ENCODE results near the gene PIP4K2A.

Gene PIP4K2A

DNA sequence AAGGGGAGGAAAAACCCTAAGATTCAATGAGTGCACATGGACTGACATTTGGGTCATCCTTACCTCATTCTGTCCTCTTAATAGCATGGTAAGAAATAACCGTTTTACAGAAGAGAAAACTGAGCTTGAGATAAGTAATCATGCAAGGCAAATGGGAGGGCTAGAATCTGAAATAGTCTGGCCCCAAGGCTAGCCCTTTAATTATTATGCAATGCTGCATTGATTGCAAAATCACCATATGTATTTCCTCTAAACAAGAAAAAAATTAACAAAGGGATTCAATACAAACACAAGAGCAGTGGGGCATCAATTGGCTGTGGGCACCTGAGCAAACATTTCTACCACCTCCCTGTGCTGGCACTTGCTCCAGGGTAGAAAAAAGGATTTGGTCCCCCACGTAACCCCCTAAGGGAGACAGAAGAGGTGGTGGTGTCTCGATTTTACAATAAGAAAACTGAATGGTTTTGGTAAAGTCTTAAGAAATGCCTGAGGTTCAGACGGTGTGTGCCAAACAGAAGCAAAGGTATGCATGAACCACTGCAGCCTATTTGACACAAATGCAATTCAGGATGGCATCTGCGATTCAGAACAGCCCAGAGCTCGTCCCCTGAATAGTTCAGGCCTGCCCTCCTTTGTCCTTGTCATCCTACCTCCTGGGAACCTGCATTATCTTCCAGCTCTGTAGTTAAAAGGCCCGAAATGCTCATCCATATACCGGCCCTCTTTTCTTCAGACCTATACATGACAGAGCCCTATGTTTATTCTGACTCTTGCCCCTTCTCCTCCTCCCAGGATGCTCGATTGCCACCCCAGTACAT, 23.6 kb downstream of the PIP4K2A start:
- no peak for DNase-seq

GRCh38 chr10:22690158-22690557, 24.2 kb downstream of the PIP4K2A start:
- DNase-seq = no peak

- DNase-seq = no peak
These were observed 28.0 kb downstream of the PIP4K2A start for GRCh38 chr10:22686347-22686746.

GRCh38 chr10:22685926-22686325, 28.5 kb downstream of the PIP4K2A start:
- DNase-seq = no peak

- no peak for DNase-seq
These were observed 29.7 kb downstream of the PIP4K2A start for GRCh38 chr10:22684699-22685098.

- no peak for DNase-seq
These were observed 31.3 kb downstream of the PIP4K2A start for GRCh38 chr10:22683140-22683389.

DNA sequence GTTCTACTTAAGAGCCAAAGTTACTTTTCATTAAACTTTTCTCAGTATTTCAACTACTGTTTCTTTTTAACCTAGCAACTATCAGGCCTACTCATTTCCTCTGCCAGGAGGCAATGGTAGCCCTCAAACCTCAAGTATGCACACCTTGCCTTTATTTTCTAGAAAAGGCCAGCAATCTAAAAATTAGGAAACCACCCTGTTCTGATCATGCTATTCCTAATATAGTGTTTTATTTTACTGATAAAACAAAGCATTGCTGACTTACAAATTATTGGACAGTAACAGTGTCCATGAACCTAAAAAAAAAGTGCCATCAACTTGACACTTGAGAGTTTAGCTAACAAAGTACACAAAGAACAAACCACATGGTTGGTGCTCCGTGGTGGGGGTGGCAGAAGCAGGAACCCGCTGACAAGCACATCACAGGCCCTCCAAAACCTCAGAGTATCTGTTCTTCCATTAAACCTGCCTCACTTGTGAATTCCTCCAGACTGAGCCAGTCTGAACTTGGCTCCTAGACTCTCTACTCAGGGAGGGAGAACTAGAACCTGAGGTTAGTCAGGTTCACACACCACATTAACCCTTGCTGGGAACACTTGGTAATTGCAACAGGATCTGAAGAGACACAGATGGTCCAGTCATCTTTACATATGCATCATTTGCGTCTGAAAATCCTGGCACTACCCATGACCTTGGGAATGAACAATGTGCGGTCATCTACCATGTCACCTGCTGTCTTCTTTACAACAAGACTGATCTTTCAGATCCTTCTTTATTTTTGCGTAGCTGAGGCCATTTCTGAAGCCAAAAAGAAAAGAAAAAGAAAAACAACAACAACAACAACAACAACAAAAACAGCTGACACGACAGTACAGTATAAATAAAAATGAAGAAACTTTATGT, 31.9 kb downstream of the PIP4K2A start:
- no peak for DNase-seq

DNA sequence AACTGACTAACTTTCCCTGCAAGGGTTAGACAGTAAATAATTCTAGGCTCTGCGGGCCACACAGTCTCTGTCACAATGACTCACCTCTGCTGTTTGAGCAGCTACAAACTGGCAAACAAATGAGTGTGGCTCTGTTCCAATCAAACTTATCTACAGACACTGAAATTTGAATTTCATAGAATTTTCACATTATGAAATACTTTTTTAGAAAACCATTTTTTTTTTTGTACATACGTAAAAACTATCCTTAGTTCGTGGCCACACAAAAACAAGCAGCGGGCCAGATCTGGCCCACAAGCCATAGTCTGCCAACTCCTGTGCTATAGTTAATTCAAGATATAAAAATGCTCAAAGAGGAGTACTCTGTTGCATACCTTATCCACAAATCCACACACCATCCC, 32.6 kb downstream of the PIP4K2A start:
- no peak for DNase-seq

DNA sequence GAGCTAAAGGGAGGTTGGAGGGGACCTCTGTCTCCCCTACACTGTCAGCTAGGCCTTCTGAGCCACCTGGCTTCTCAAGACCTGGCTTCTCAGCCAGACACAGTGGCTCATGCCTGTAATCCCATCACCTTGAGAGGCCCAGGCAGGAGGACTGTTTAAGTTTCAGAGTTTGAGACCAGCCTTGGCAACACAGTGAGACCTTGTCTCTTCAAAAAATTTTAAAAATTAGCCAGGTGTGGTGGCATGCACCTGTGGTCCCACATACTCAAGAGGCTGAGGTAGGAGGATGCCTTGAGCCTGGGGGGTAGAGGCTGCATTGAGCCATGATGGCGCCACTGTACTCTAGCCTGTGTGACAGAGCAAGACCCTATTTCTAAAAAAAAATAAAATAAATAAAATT, 33.1 kb downstream of the PIP4K2A start:
- DNase-seq = no peak

DNA sequence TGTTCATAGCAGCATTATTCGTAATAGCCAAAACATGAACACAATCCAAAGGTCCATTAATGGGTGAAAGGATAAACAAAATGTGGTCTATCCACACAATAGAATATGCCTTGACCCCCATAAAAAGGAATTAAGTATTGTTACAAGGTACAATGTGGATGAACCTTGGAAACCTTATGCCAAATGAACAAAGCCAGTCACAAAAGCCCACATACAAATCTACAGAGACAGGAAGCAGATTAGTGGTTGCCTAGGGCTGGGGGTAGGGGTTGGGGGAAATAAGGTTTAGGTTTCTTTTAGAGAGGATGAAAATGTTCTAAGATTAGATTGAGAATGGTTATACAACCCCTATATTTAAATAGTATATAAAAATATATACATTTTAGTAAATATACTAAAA, 34.8 kb downstream of the PIP4K2A start:
- no peak for DNase-seq

GRCh38 chr10:22677333-22677732, 37.0 kb downstream of the PIP4K2A start:
- no peak for DNase-seq

GRCh38 chr10:22676435-22676834, 37.9 kb downstream of the PIP4K2A start:
- DNase-seq = no peak

DNA sequence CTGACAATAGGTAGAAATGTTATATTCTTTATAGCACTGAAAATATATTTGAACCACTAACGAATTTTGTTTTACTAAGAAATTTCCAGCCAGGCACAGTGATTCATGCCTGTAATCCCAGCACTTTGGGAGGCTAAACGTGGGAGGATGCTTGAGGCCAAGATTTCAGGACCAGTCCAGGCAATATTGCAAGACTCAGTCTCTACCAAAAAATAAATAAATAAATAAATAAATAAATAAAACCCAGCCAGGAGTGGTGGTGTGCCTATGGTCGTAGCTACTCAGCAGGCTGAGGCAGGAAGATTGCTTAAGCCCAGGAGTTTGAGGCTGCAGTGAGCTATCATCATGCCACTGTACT, 39.8 kb downstream of the PIP4K2A start:
- no peak for DNase-seq

GRCh38 chr10:22673785-22674572, 40.4 kb downstream of the PIP4K2A start:
- no peak for DNase-seq

GRCh38 chr10:22673091-22673392, 41.3 kb downstream of the PIP4K2A start:
- no peak for DNase-seq

- no peak for DNase-seq
These were observed 41.9 kb downstream of the PIP4K2A start for GRCh38 chr10:22672319-22673090.

- DNase-seq = no peak
These were observed 43.6 kb downstream of the PIP4K2A start for GRCh38 chr10:22670788-22671187.

DNA sequence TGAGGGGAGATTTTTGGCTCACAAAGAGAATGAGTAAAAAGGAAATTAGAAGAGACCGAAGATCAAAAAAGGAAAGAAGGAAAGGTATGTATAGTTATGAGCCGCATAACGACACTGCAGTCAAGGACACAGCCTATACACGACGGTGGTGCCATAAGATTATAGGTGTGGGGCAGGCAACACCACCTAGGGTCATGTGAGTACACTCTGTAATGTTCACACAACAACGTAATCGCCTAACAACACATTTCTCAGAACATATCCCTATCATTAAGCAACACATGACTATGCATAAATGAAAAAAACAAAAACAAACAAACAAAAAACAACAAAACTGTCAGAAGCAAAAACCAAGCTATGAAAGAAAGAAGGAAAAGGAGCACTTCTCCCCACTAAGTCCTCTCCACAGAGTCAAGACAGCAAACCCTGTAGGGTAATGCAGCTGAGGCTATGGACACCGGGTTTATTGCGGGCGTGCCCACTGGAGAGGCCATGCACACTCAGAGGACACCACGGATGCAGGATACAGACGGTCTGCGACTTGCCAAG, 45.1 kb downstream of the PIP4K2A start:
- no peak for DNase-seq

DNA sequence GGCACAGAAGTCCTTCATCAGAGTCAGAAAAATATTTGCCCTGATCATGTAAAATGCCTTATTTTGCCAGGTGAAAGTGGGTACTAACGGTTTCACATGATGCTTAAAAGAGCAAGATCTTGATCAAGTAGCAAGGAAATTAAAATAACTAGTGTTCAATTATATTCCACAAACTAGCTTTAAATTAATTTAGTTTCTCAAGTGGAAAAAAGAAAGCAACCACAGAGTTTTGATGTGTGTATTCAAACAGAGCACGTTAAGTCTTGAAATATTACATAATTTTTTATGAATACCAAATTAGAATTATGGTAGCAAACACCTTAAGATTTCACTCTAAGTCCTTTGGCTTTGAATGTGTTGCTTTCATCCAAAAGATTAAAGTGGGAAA, 47.3 kb downstream of the PIP4K2A start:
- DNase-seq = no peak

GRCh38 chr10:22666287-22667092, 47.9 kb downstream of the PIP4K2A start:
- no peak for DNase-seq

- no peak for DNase-seq
These were observed 49.0 kb downstream of the PIP4K2A start for GRCh38 chr10:22665329-22665728.

Measured in NCI-H510A (cell line).